IMR-90 (cell line): ENCODE results near the gene CWC25. TPM values are rescaled to one million over a fixed set of nuclear protein-coding genes. Genes with fewer than 3 reads are reported as not detected.
A peak's percentile ranks its signal among the peaks of the same experiment; 100 is the strongest.

Source experiments
- ATAC-seq: fragments of 200-7000 bp; cut with Tn5 transposase; 2 replicates; pipeline ENCODE4 v1.9.1; 2020; ENCODE audit warnings: low read depth, mild to moderate bottlenecking, moderate library complexity
- BruUV-seq: library from RNA; stranded (reverse); fragments of 400-500 nt; replicated peaks from 2 replicates; lab custom pipeline; 2021; lab: Mats Ljungman, UMichigan
- CTCF ChIA-PET: fragments of 300-600 bp; formaldehyde crosslinking; extraction: SDS; loops from one replicate; lab custom pipeline; 2021; ENCODE audit warnings: antibody characterized with exemption; lab: Yijun Ruan, JAX
- POLR2A ChIA-PET: fragments of 300-600 bp; sonication (Branson Sonifier 250); formaldehyde crosslinking; loops from one replicate; lab custom pipeline; 2022; ENCODE audit warnings: antibody characterized with exemption; ENCODE audit not compliant: unreplicated experiment; lab: Charles Lee
- DNase-seq: peaks from one replicate; pipeline ENCODE4 v3.0.0; 2013
- H2AFZ ChIP-seq: replicated peaks from 2 replicates; pipeline ENCODE3; 2013; ENCODE audit warnings: low read length, mild to moderate bottlenecking; ENCODE audit not compliant: poor library complexity
- H2AK5ac ChIP-seq: 2 replicates; pipeline ENCODE4 v1.6.1; 2013; ENCODE audit warnings: low read depth, low read length, inconsistent platforms
- H2AK9ac ChIP-seq: replicated peaks from 2 replicates; pipeline ENCODE3; 2013; ENCODE audit warnings: mild to moderate bottlenecking, low read depth, low read length, moderate library complexity; ENCODE audit not compliant: poor library complexity
- H2BK120ac ChIP-seq: 2 replicates; pipeline ENCODE4 v1.6.1; 2013; ENCODE audit warnings: low read depth, low read length, inconsistent platforms
- H2BK15ac ChIP-seq: 3 replicates; pipeline ENCODE4 v1.6.1; 2013; ENCODE audit warnings: low read depth, low read length, inconsistent platforms
- H2BK20ac ChIP-seq: 2 replicates; pipeline ENCODE4 v1.6.1; 2013; ENCODE audit warnings: low read depth, mild to moderate bottlenecking, inconsistent platforms, low read length, moderate library complexity
- H2BK5ac ChIP-seq: 2 replicates; pipeline ENCODE4 v1.6.1; 2013; ENCODE audit warnings: mild to moderate bottlenecking, low read depth, low read length, inconsistent platforms; ENCODE audit not compliant: poor library complexity, severe bottlenecking
- H3K14ac ChIP-seq: replicated peaks from 2 replicates; pipeline ENCODE4 v1.6.1; 2013; ENCODE audit warnings: low read depth, low read length, inconsistent platforms
- H3K18ac ChIP-seq: 2 replicates; pipeline ENCODE4 v1.6.1; 2013; ENCODE audit warnings: low read depth, low read length, control low read depth
- H3K23ac ChIP-seq: 2 replicates; pipeline ENCODE4 v1.6.1; 2013; ENCODE audit warnings: low read depth, low read length, inconsistent platforms
- H3K27ac ChIP-seq: 2 replicates; pipeline ENCODE4 v1.5.1; 2013; ENCODE audit warnings: mild to moderate bottlenecking, control low read depth, low read length; ENCODE audit not compliant: insufficient read depth
- H3K27me3 ChIP-seq: 2 replicates; pipeline ENCODE4 v1.6.1; 2013; ENCODE audit warnings: low read length; ENCODE audit not compliant: control insufficient read depth, insufficient read depth
- H3K36me3 ChIP-seq: 2 replicates; pipeline ENCODE4 v1.6.1; 2013; ENCODE audit warnings: low read length, mixed read lengths; ENCODE audit not compliant: control insufficient read depth, insufficient read depth
- H3K4ac ChIP-seq: 2 replicates; pipeline ENCODE4 v1.6.1; 2013; ENCODE audit warnings: low read depth, low read length, inconsistent platforms
- H3K4me1 ChIP-seq: 2 replicates; pipeline ENCODE4 v1.6.1; 2013; ENCODE audit warnings: low read length, mixed read lengths; ENCODE audit not compliant: control insufficient read depth, insufficient read depth
- H3K4me2 ChIP-seq: 2 replicates; pipeline ENCODE4 v1.6.1; 2013; ENCODE audit warnings: low read depth, mild to moderate bottlenecking, control low read depth, low read length, moderate library complexity
- H3K4me3 ChIP-seq: 2 replicates; pipeline ENCODE4 v1.5.1; 2013; ENCODE audit warnings: low read depth, mild to moderate bottlenecking, control low read depth, low read length, moderate library complexity; ENCODE audit not compliant: insufficient read depth
- H3K56ac ChIP-seq: 2 replicates; pipeline ENCODE4 v1.6.1; 2013; ENCODE audit warnings: low read length, inconsistent platforms; ENCODE audit not compliant: insufficient read depth; ENCODE audit errors: extremely low read depth
- H3K79me1 ChIP-seq, 2 experiments: 2 replicates each; pipeline ENCODE4 v1.6.1; 2013; ENCODE audit warnings: low read length in 2 of 2, inconsistent platforms in 1 of 2, low read depth in 1 of 2
- H3K9ac ChIP-seq: 2 replicates; pipeline ENCODE4 v1.6.1; 2013; ENCODE audit warnings: low read depth, low read length, control low read depth
- H3K9me1 ChIP-seq: 2 replicates; pipeline ENCODE4 v1.6.1; 2013; ENCODE audit warnings: low read length, inconsistent platforms; ENCODE audit not compliant: insufficient read depth
- H3K9me3 ChIP-seq: 2 replicates; pipeline ENCODE4 v1.6.1; 2013; ENCODE audit warnings: low read length; ENCODE audit not compliant: control insufficient read depth, insufficient read depth
- H4K20me1 ChIP-seq: 2 replicates; pipeline ENCODE4 v1.6.1; 2013; ENCODE audit warnings: low read length, inconsistent platforms; ENCODE audit not compliant: insufficient read depth
- H4K5ac ChIP-seq: 2 replicates; pipeline ENCODE4 v1.6.1; 2013; ENCODE audit warnings: mild to moderate bottlenecking, low read depth, low read length, control low read depth
- H4K8ac ChIP-seq, 2 experiments: 2 replicates each; pipeline ENCODE4 v1.6.1; 2013; ENCODE audit warnings: low read depth in 2 of 2, low read length in 2 of 2, control low read depth in 1 of 2, inconsistent platforms in 1 of 2
- H4K91ac ChIP-seq: 2 replicates; pipeline ENCODE4 v1.6.1; 2013; ENCODE audit warnings: low read depth, low read length, inconsistent platforms; ENCODE audit not compliant: insufficient read depth
- FOS ChIP-seq: fragments of 150-350 bp; IDR thresholded peaks from 2 replicates; pipeline ENCODE4 v1.6.1; 2016; ENCODE audit warnings: low read depth, low read length
- MAZ ChIP-seq: IDR thresholded peaks from 2 replicates; pipeline ENCODE4 v1.6.1; 2012; ENCODE audit warnings: low read depth, mild to moderate bottlenecking, low read length, improper control_type of control experiment, moderate library complexity, borderline replicate concordance
- WGBS, 2 experiments: methylation state at CpG; one replicate each; pipeline versions ENCODE4 v1.1.5 to v1.1.7; 2013; ENCODE audit warnings: missing lambda C conversion rate in 2 of 2; ENCODE audit not compliant: insufficient read length in 1 of 2; ENCODE audit errors: extremely low coverage in 2 of 2; 5-methylcytosine and 5-hydroxymethylcytosine counted together
- dilution Hi-C: fragments of 300-500 bp; cut with HindIII; formaldehyde crosslinking; loops from one replicate; pipeline ENCODE4 v1.14.3; 2018; ENCODE audit warnings: low sequenced_read_pairs; ENCODE audit not compliant: unreplicated experiment
- in situ Hi-C: fragments of 300-500 bp; cut with MboI; formaldehyde crosslinking; loops from 3 replicates; pipeline ENCODE4 v1.14.3; 2019; ENCODE audit warnings: low sequenced_read_pairs, inconsistent platforms, mixed read lengths
- intact Hi-C: fragments of 100-400 bp; cut with micrococcal nuclease; formaldehyde crosslinking; loops from 2 replicates; pipeline ENCODE4 v1.10.0; 2022
- polyA plus RNA-seq, 3 experiments: library from polyadenylated mRNA; depleted of rRNA; stranded (reverse); fragments of >200 nt; gene quantifications; 2 replicates each; pipeline ENCODE4 v1.2.3, GENCODE V29; 2012; ENCODE audit warnings: low replicate concordance in 1 of 3
- total RNA-seq: library from RNA; depleted of rRNA; stranded (reverse); fragments of >200 nt; gene quantifications from 2 replicates; pipeline ENCODE4 v1.2.3, GENCODE V29; 2012

The CWC25 gene
- total and polyA plus RNA-seq, 2 of the 4 experiments (the other 2 are of a cell fraction): 9.1 to 16.1 TPM

- TF ChIP-seq MAZ (0 out of 2 replicates have a peak, but pooled peaks have one; percentile 7), FOS (no peak)
- H3K4me2 ChIP-seq: peak overlapping the region; percentile 92
- 0% methylated on average over 7 of the region's 56 CpGs; no CpG with 5 or more reads in 1 of the 2 experiments for WGBS, 2 experiments
- dilution Hi-C loops: no loop called here
- H3K9ac ChIP-seq: peak overlapping the region; percentile 97
- peak overlapping the region; percentile 97 for H3K23ac ChIP-seq
- no TSS peak for BruUV-seq
- no peaks in the 10 kb centered on the region for H3K9me3 ChIP-seq
- peaks cover 33% of the 10 kb centered on the region for H3K9me1 ChIP-seq
- CTCF ChIA-PET: interaction anchor here (1.2 kb wide), 1 partner anchor 113 kb away, joined by 3 read pairs; no protein-coding TSS in a partner anchor
- H3K4me1 ChIP-seq: peaks cover 39% of the 10 kb centered on the region
- H4K8ac ChIP-seq: peak overlapping the region; percentile 76 to 82
- H3K27me3 ChIP-seq: no peaks in the 10 kb centered on the region
- ATAC-seq (peak; percentile 36), DNase-seq (peak; percentile 42)
- peak overlapping the region; percentile 73 for H2AFZ ChIP-seq
- H4K91ac ChIP-seq: peak overlapping the region; percentile 91
- intact Hi-C loops: loop anchor here (5.0 kb wide), 1 partner anchor 118 kb away; the partner anchor contains the start of gene PSMB3
- H2BK15ac ChIP-seq: peak overlapping the region; percentile 54; the same call in 1 of the 3 replicates
- H3K14ac ChIP-seq: peak overlapping the region; percentile 92
- peak overlapping the region; percentile 84 for H2BK120ac ChIP-seq
- H3K56ac ChIP-seq: peak overlapping the region; percentile 98
- H2BK20ac ChIP-seq: no peak overlapping the region
- POLR2A ChIA-PET: interaction anchor here (1.2 to 1.3 kb wide), 2 partner anchors 10 to 16 kb away, joined by 5 to 8 read pairs; partner anchors contain the start of gene RPL23
- peak overlapping the region; percentile 90 for H2BK5ac ChIP-seq
- H3K4ac ChIP-seq: peak overlapping the region; percentile 96
- peaks cover 0 to 47% of the 10 kb centered on the region in 2 experiments; a peak in 2 of 4 replicates for H3K79me1 ChIP-seq
- peak overlapping the region; percentile 80 for H4K5ac ChIP-seq
- H2AK5ac ChIP-seq: peak overlapping the region; percentile 96
- H3K4me3 ChIP-seq: peak overlapping the region; percentile 90
- in situ Hi-C loops: no loop called here
- H3K18ac ChIP-seq: peak overlapping the region; percentile 83
- H4K20me1 ChIP-seq: peaks cover 50% of the 10 kb centered on the region
- H3K36me3 ChIP-seq: peaks cover 26% of the 10 kb centered on the region
- H2AK9ac ChIP-seq: peak overlapping the region; percentile 100
- peak overlapping the region; percentile 96 for H3K27ac ChIP-seq
Observed at GRCh38 chr17:38870259-38871165, 45.4 kb upstream of the CWC25 start.
